GM06990 (cell line): ENCODE measurements around the gene CAMK1D.

ENCODE experiments used
- DNase-seq: peaks from one replicate; pipeline ENCODE4 v3.0.0-alpha.2; 2011; ENCODE audit not compliant: insufficient read length; ENCODE audit errors: extremely low read depth
- H3K27me3 ChIP-seq: replicated peaks from 2 replicates; pipeline ENCODE4 v1.6.0; 2011; ENCODE audit warnings: low read length; ENCODE audit not compliant: control insufficient read depth, insufficient read depth
- H3K36me3 ChIP-seq: 2 replicates; pipeline ENCODE4 v1.5.1; 2011; ENCODE audit warnings: low read length; ENCODE audit not compliant: control insufficient read depth, insufficient read depth
- H3K4me3 ChIP-seq: replicated peaks from 2 replicates; pipeline ENCODE4 v1.5.1; 2011; ENCODE audit warnings: low read depth, mild to moderate bottlenecking, control low read depth, low read length
- CTCF ChIP-seq: IDR thresholded peaks from 2 replicates; pipeline ENCODE4 v1.5.1; 2011; ENCODE audit warnings: low read length, control low read depth, mild to moderate bottlenecking, inconsistent platforms; ENCODE audit not compliant: insufficient read depth, poor library complexity, severe bottlenecking

Gene CAMK1D

DNA sequence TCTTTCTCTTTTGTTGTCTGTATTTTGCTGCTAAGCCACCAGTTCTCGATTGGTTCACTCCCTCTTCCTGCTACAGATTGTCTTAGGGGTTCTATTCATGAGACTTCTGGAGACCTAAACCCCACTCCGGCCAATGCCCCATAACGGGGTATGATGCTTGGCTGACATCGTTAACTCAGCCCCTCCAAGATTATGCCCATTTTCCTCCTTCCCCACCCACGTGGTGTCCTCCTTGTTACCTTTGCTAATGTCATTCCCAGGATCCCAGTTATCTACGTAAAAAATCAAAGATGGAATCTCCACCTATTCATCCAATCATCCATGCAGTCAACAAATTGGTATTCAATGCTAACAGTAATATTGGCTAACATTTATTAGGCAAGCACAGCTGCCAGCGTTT lies 228.3 kb downstream of the CAMK1D start:
- H3K27me3 ChIP-seq = no peaks in the 10 kb centered on the region
- no peak overlapping the region for H3K4me3 ChIP-seq
- no peaks in the 10 kb centered on the region; the same call in 1 of the 2 replicates for H3K36me3 ChIP-seq
- no peak for TF ChIP-seq CTCF
- no peak for DNase-seq

- no peak overlapping the region for H3K4me3 ChIP-seq
Measured at GRCh38 chr10:12579954-12580858, 230.9 kb downstream of the CAMK1D start.

GRCh38 chr10:12583891-12584595 lies 234.7 kb downstream of the CAMK1D start:
- DNase-seq = no peak
- no peak for TF ChIP-seq CTCF
- Histone ChIP-seq H3K36me3 (no peaks in the 10 kb centered on the region), H3K27me3 (no peaks in the 10 kb centered on the region), H3K4me3 (no peak overlapping the region)

More at GRCh38 chr10:12579954-12580858, 230.9 kb downstream of the CAMK1D start:
- no peaks in the 10 kb centered on the region for H3K27me3 ChIP-seq
- DNase-seq = no peak
- no peaks in the 10 kb centered on the region for H3K36me3 ChIP-seq
- TF ChIP-seq CTCF = no peak

GRCh38 chr10:12586741-12587140 lies 237.4 kb downstream of the CAMK1D start:
- Histone ChIP-seq H3K4me3 (no peak overlapping the region), H3K36me3 (no peaks in the 10 kb centered on the region), H3K27me3 (no peaks in the 10 kb centered on the region)
- DNase-seq = no peak
- no peak for TF ChIP-seq CTCF

- H3K4me3 ChIP-seq = no peak overlapping the region
- no peaks in the 10 kb centered on the region for H3K27me3 ChIP-seq
- no peaks in the 10 kb centered on the region for H3K36me3 ChIP-seq
- no peak for DNase-seq
- no peak for TF ChIP-seq CTCF
Measured at GRCh38 chr10:12587451-12587888, 238.1 kb downstream of the CAMK1D start.
